Stimulated activated memory B cell treated with anti-CD40 and anti-IgM and Interleukin-4, amounts not matched to agents 10 μg/mL and 1 μg/mL and 100 μg/mL, for 72 hours (primary cell): ENCODE data around the gene PAQR6.
"Not testable (repeated sequence)": the region's sequence is repeated elsewhere in the genome, so short reads cannot be mapped to it uniquely, and the experiment has no call there.

Experiments
- ATAC-seq: fragments of 150-1000 bp; cut with Tn5 transposase; 2 replicates; pipeline ENCODE4 v1.10.0; 2021
- H3K27ac Mint-ChIP-seq: one replicate; pipeline ENCODE4 v1.8.0; 2022; ENCODE audit warnings: mild to moderate bottlenecking, mixed read lengths
- H3K27me3 Mint-ChIP-seq: one replicate; pipeline ENCODE4 v1.8.0; 2022; ENCODE audit warnings: mixed read lengths
- H3K36me3 Mint-ChIP-seq: one replicate; pipeline ENCODE4 v1.8.0; 2022; ENCODE audit warnings: mixed read lengths
- H3K4me1 Mint-ChIP-seq: one replicate; pipeline ENCODE4 v1.8.0; 2022; ENCODE audit warnings: mixed read lengths
- H3K4me3 Mint-ChIP-seq: one replicate; pipeline ENCODE4 v1.8.0; 2022; ENCODE audit warnings: mild to moderate bottlenecking, moderate library complexity, mixed read lengths
- H3K9me3 Mint-ChIP-seq: one replicate; pipeline ENCODE4 v1.8.0; 2022; ENCODE audit warnings: mixed read lengths

Gene PAQR6

DNA sequence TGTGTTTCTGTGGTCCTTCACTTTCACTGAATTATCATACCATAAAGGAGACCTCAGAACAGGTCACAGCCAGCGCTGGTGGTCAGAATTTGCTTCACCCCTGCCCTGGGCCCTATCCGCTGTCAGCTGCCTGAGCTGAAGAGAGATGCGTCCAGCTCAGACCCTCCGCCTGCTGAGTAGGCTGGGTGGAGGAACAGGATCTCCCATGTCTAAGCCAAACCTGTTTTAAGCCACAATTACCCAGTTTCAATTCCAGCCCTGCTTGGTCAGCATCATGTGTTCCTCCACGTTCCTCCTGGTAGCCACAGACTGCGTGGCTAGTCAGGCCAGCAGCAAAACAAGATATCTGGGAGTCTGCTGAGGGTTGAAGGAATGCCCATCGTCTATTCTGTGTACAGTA lies 19.4 kb downstream of the PAQR6 start:
- ATAC-seq = no peak
- no peak overlapping the region for H3K27ac Mint-ChIP-seq
- peaks cover 39% of the 10 kb centered on the region for H3K36me3 Mint-ChIP-seq

GRCh38 chr1:156226782-156227181 lies 21.1 kb downstream of the PAQR6 start:
- Mint-ChIP-seq H3K4me3 (no peak overlapping the region), H3K27me3 (no peaks in the 10 kb centered on the region), H3K27ac (peak overlapping the region; percentile 60), H3K9me3 (no peaks in the 10 kb centered on the region), H3K4me1 (peaks cover 16% of the 10 kb centered on the region), H3K36me3 (peaks cover 53% of the 10 kb centered on the region)
- no peak for ATAC-seq

More for the DNA sequence above, 19.4 kb downstream of the PAQR6 start:
- Mint-ChIP-seq H3K4me1 (peaks cover 7% of the 10 kb centered on the region), H3K4me3 (no peak overlapping the region), H3K27me3 (no peaks in the 10 kb centered on the region), H3K9me3 (no peaks in the 10 kb centered on the region)

GRCh38 chr1:156226116-156226538 lies 21.7 kb downstream of the PAQR6 start:
- Mint-ChIP-seq H3K4me1 (peaks cover 22% of the 10 kb centered on the region), H3K9me3 (no peaks in the 10 kb centered on the region), H3K4me3 (no peak overlapping the region), H3K27me3 (no peaks in the 10 kb centered on the region), H3K27ac (peak overlapping the region; percentile 60), H3K36me3 (peaks cover 59% of the 10 kb centered on the region)
- peak; percentile 81 for ATAC-seq

- H3K9me3 Mint-ChIP-seq = no peaks in the 10 kb centered on the region
- no peaks in the 10 kb centered on the region for H3K27me3 Mint-ChIP-seq
- peaks cover 27% of the 10 kb centered on the region for H3K4me1 Mint-ChIP-seq
- ATAC-seq = no peak
- peaks cover 64% of the 10 kb centered on the region for H3K36me3 Mint-ChIP-seq
- no peak overlapping the region for H3K27ac Mint-ChIP-seq
- H3K4me3 Mint-ChIP-seq = no peak overlapping the region
These were observed 22.2 kb downstream of the PAQR6 start for GRCh38 chr1:156225677-156226014.

- Mint-ChIP-seq H3K27me3 (no peaks in the 10 kb centered on the region), H3K36me3 (peaks cover 62% of the 10 kb centered on the region), H3K9me3 (no peaks in the 10 kb centered on the region), H3K4me3 (no peak overlapping the region), H3K4me1 (peaks cover 44% of the 10 kb centered on the region), H3K27ac (no peak overlapping the region)
- no peak for ATAC-seq
These were observed 25.7 kb downstream of the PAQR6 start for GRCh38 chr1:156221986-156222692.

- H3K27ac Mint-ChIP-seq = no peak overlapping the region
- H3K9me3 Mint-ChIP-seq = no peaks in the 10 kb centered on the region
- peaks cover 56% of the 10 kb centered on the region for H3K36me3 Mint-ChIP-seq
- H3K27me3 Mint-ChIP-seq = no peaks in the 10 kb centered on the region
- no peak overlapping the region for H3K4me3 Mint-ChIP-seq
- peaks cover 37% of the 10 kb centered on the region for H3K4me1 Mint-ChIP-seq
- no peak for ATAC-seq
These were observed 27.6 kb downstream of the PAQR6 start for GRCh38 chr1:156220226-156220625.

GRCh38 chr1:156217871-156218270 lies 30.0 kb downstream of the PAQR6 start:
- Mint-ChIP-seq H3K36me3 (peaks cover 46% of the 10 kb centered on the region), H3K27ac (peak overlapping the region; percentile 41), H3K9me3 (no peaks in the 10 kb centered on the region), H3K4me1 (peaks cover 47% of the 10 kb centered on the region), H3K27me3 (no peaks in the 10 kb centered on the region), H3K4me3 (no peak overlapping the region)
- ATAC-seq = no peak

DNA sequence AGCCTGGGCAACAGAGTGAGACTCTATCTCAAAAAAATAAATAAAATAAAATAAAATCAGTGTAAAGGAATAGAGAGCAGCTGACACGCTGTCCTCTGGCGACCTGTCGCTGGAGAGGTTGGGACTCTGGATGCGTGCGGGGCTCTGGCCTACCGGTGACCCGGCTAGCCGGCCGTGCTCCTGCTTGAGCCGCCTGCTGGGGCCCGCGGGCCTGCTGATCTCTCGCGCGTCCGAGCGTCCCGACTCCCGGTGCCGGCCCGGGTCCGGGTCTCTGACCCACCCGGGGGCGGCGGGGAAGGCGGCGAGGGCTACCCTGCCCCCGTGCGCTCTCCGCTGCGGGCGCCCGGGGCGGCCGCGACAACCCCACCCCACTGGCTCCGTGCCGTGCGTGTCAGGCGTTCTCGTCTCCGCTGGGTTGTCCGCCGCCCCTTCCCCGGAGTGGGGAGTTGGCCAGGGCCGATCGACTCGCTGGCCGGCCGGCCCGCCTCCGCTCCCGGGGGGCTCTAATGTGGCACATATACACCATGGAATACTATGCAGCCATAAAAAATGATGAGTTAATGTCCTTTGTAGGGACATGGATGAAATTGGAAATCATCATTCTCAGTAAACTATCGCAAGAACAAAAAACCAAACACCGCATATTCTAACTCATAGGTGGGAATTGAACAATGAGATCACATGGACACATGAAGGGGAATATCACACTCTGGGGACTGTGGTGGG lies 31.3 kb downstream of the PAQR6 start:
- not testable (repeated sequence) for ATAC-seq, H3K4me3 Mint-ChIP-seq, H3K27me3 Mint-ChIP-seq, H3K27ac Mint-ChIP-seq, H3K9me3 Mint-ChIP-seq
- H3K36me3 Mint-ChIP-seq = peaks cover 38% of the 10 kb centered on the region
- H3K4me1 Mint-ChIP-seq = peaks cover 49% of the 10 kb centered on the region

DNA sequence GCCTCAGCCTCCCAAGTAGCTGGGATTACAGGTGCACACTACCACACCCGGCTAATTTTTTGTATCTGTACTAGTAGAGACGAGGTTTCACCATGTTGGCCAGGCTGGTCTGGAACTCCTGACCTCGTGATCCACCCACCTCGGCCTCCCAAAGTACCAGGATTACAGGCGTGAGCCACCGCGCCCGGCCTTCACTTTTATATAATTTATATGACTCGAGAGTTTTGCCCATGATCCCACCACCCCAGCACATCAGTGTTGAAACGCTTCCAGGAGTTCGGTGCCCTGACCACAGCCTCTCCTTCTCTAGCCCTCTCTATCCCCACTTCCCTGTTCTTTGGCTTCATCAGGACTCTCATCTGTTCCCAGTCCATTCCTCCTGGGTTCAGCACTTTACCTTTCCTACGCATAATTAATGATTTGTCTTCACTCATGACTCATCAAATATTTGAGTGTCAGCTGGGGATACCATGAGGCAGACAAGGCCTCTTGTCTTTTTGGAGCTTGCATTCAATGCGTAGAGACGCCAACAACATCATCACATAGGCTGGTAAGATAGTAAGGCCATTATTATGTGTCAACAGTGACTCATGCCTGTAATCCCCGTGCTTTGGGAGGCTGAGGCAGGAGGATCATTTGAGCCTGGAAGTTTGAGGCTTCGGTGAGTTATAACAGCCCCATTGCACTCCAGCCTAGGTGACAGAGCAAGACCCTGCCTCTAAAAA lies 33.7 kb downstream of the PAQR6 start:
- peaks cover 26% of the 10 kb centered on the region for H3K36me3 Mint-ChIP-seq
- no peaks in the 10 kb centered on the region for H3K27me3 Mint-ChIP-seq
- no peak for ATAC-seq
- peak overlapping the region; percentile 99 for H3K27ac Mint-ChIP-seq
- H3K4me3 Mint-ChIP-seq = peak overlapping the region; percentile 55
- no peaks in the 10 kb centered on the region for H3K9me3 Mint-ChIP-seq
- H3K4me1 Mint-ChIP-seq = peaks cover 34% of the 10 kb centered on the region

GRCh38 chr1:156213644-156213966 lies 34.3 kb downstream of the PAQR6 start:
- no peaks in the 10 kb centered on the region for H3K9me3 Mint-ChIP-seq
- peak overlapping the region; percentile 99 for H3K27ac Mint-ChIP-seq
- H3K36me3 Mint-ChIP-seq = peaks cover 29% of the 10 kb centered on the region
- H3K4me1 Mint-ChIP-seq = peaks cover 32% of the 10 kb centered on the region
- no peaks in the 10 kb centered on the region for H3K27me3 Mint-ChIP-seq
- no peak for ATAC-seq
- H3K4me3 Mint-ChIP-seq = peak overlapping the region; percentile 97

GRCh38 chr1:156212833-156213643 lies 34.8 kb downstream of the PAQR6 start, which contains the start of gene PMF1:
Gene PMF1 (plus strand): TSS chr1:156213007. CDS start chr1:156213016, 9 bp downstream.
- Mint-ChIP-seq H3K9me3 (no peaks in the 10 kb centered on the region), H3K27ac (peak within 1 kb of the TSS; percentile 99), H3K27me3 (no peaks in the 10 kb centered on the region), H3K4me3 (peak within 1 kb of the TSS; percentile 97), H3K4me1 (peaks cover 30% of the 10 kb centered on the region), H3K36me3 (peaks cover 34% of the 10 kb centered on the region)
- peak; percentile 99 for ATAC-seq

DNA sequence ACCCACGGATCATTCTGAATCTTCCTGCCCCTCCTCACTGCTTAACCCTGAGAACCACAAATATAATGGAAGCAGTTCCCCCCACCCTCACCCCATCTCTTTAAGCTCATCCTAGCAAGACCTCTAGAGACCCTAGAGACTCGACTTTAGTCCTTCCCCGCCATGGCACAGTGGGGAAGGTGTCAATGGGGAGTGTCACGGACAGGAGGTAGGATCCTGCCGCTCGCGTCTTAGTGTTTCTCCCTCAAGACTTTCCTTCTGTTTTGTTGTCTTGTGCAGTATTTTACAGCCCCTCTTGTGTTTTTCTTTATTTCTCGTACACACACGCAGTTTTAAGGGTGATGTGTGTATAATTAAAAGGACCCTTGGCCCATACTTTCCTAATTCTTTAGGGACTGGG lies 35.7 kb downstream of the PAQR6 start:
- peaks cover 23% of the 10 kb centered on the region for H3K4me1 Mint-ChIP-seq
- peak overlapping the region; percentile 99 for H3K27ac Mint-ChIP-seq
- no peaks in the 10 kb centered on the region for H3K9me3 Mint-ChIP-seq
- no peaks in the 10 kb centered on the region for H3K27me3 Mint-ChIP-seq
- peaks cover 34% of the 10 kb centered on the region for H3K36me3 Mint-ChIP-seq
- H3K4me3 Mint-ChIP-seq = peak overlapping the region; percentile 97
- ATAC-seq = no peak

DNA sequence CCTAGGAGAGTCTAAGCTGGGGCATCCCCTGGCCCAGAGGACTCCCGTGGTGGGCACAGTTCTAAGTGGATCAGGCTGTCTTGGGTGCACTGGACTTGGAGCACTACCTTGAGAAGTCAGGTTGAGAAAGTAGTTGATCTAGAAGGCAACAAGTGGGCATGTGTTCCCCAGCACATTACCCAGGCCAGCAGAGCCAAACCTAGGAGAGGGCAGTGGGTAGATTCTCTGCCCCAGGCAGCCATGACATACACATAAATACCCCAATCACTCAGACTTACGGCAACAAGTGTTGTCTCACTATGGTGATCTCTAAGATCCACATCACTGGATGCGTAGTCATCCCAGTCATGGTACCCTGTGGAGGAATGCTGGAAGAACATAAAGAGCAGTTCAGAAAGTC lies 36.6 kb downstream of the PAQR6 start:
- Mint-ChIP-seq H3K36me3 (peaks cover 34% of the 10 kb centered on the region), H3K4me1 (peaks cover 23% of the 10 kb centered on the region), H3K27me3 (no peaks in the 10 kb centered on the region), H3K4me3 (no peak overlapping the region), H3K9me3 (no peaks in the 10 kb centered on the region), H3K27ac (no peak overlapping the region)
- ATAC-seq = no peak

DNA sequence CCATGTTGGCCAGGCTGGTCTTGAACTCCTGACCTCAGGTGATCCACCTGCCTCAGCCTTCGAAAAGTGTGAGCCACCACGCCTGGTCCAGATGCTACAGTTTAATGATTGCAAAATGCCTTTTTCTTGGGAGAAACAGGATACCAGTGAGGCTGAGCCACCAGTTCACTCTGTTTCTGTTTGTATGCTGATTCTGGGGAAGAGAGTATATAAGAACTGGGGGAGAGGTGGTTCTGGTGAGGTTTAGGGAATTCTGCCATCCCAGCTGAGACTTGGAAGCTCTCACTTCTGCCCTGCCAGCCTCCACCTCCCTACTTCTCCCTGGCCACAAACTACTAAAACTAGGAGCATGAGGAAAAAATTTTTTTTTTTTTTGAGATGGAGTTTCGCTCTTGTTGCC lies 43.2 kb downstream of the PAQR6 start:
- Mint-ChIP-seq H3K27me3 (no peaks in the 10 kb centered on the region), H3K36me3 (peaks cover 36% of the 10 kb centered on the region), H3K4me1 (peaks cover 10% of the 10 kb centered on the region), H3K4me3 (no peak overlapping the region), H3K27ac (no peak overlapping the region), H3K9me3 (no peaks in the 10 kb centered on the region)
- no peak for ATAC-seq

GRCh38 chr1:156203331-156203730 lies 44.5 kb downstream of the PAQR6 start:
- Mint-ChIP-seq H3K27ac (no peak overlapping the region), H3K4me3 (no peak overlapping the region), H3K27me3 (no peaks in the 10 kb centered on the region), H3K4me1 (peaks cover 24% of the 10 kb centered on the region), H3K36me3 (peaks cover 31% of the 10 kb centered on the region), H3K9me3 (no peaks in the 10 kb centered on the region)
- no peak for ATAC-seq
